Gastrocnemius medialis (tissue), 4 donors: ENCODE measurements around the gene PLOD3.

ENCODE experiments used
- CTCF ChIP-seq, 5 experiments: fragments of 450-650 bp in 3 of 5; fragments of 200-600 bp in 2 of 5; sonication (generic) in 2 of 5; IDR thresholded peaks in 4 of 5; conservative IDR thresholded peaks in 1 of 5; 1 replicate in 4 of 5; 2 replicates in 1 of 5; pipeline ENCODE4 v1.5.1; 2016 to 2019; ENCODE audit warnings: antibody characterized with exemption in 5 of 5, mild to moderate bottlenecking in 3 of 5, moderate library complexity in 3 of 5
- POLR2A ChIP-seq, 2 donors: fragments of 450-650 bp; IDR thresholded peaks; one replicate each; pipeline ENCODE4 v1.6.1; 2017; ENCODE audit warnings: antibody characterized with exemption in 2 of 2, mild to moderate bottlenecking in 2 of 2, moderate library complexity in 2 of 2

DNA sequence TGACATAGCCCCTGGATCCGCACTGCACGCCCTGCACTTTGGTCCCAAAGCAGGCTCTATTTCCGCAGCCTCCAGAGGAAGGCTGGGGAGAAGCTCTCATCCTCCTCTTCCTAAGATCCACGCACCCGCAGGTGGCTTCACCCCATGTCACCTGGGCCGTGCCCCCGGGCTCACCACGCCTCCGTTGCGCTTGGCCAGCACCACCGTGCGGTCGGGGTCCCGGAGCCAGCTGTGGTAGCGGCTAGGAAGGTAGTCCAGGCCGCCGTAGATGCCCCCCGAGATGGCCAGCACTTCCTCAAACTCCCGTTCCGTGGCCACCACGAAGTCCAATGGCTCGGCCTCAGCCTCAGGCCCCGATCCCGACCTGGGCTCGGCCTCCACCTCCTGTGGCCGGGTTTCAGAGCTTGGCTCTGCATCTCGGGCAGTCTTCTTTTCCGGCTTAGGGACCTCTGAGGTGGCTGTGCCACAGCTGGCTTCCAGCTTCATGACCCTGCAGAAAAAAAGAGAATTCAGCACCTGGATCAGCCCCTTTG lies 43.0 kb downstream of the PLOD3 start:
- TF ChIP-seq POLR2A (IDR thresholded peaks at IDR 0.05) (no peak), CTCF (IDR thresholded peaks at IDR 0.05 in 4 of 5, conservative IDR thresholded peaks at IDR 0.05 in 1 of 5) (no peak)
